ENCODE measurements around the gene WDTC1.

GRCh38 chr1:27217401-27217800 is 17.0 kb upstream of the WDTC1 start:
- no peak for TF ChIP-seq CTCF (conservative IDR thresholded peaks at IDR 0.05; ENCODE audit: low read depth, low read length)
- TF ChIP-seq EZH2phosphoT487 (IDR thresholded peaks at IDR 0.05; ENCODE audit: borderline replicate concordance, low read length) = no peak
